ENCODE measurements around the gene TNFRSF1B. TPM values are rescaled to one million over a fixed set of nuclear protein-coding genes. Genes with fewer than 3 reads are reported as not detected.

TNFRSF1B gene
- total and polyA plus RNA-seq, 2 donors (not counting 1 experiment from before 2014, with no cell fraction given), result 24.8 to 27.5 TPM

- no peak for DNase-seq (ENCODE audit: low read depth in 2 of 2)
- H3K9me3 ChIP-seq (ENCODE audit: control insufficient read depth, insufficient read depth, low read depth, low read length), result no peaks in the 10 kb centered on the region
- no peaks in the 10 kb centered on the region for H4K20me1 ChIP-seq (ENCODE audit: control insufficient read depth, extremely low read depth, insufficient read depth, low read length)
- H3K27me3 ChIP-seq (ENCODE audit: control insufficient read depth, insufficient read depth, low read length), result no peaks in the 10 kb centered on the region
- H3K27ac ChIP-seq (ENCODE audit: insufficient read depth, low read length), result no peak overlapping the region
- no peak overlapping the region for H3K4me2 ChIP-seq (ENCODE audit: extremely low read depth, insufficient read depth, low read length)
- no peaks in the 10 kb centered on the region for H3K4me1 ChIP-seq (ENCODE audit: control insufficient read depth, extremely low read depth, insufficient read depth, low read length)
- no peak for TF ChIP-seq EZH2 (IDR thresholded peaks at IDR 0.05; ENCODE audit: low read length, missing control alignments)
- H3K4me3 ChIP-seq (replicated peaks in 1 of 4; ENCODE audit: control extremely low read depth in 1 of 4, insufficient read depth in 1 of 4, low read depth in 3 of 4, low read length in 4 of 4), result no peak overlapping the region
- no peak overlapping the region for H3K9ac ChIP-seq (ENCODE audit: insufficient read depth, low read length)
- H3K36me3 ChIP-seq (ENCODE audit: control insufficient read depth, insufficient read depth, low read length), result peaks cover 10% of the 10 kb centered on the region
- no peaks in the 10 kb centered on the region for H3K79me2 ChIP-seq (ENCODE audit: control insufficient read depth, insufficient read depth, low read length)
- no peak overlapping the region for H2AFZ ChIP-seq (ENCODE audit: low read length)
Observed at GRCh38 chr1:12244585-12244984, 77.8 kb downstream of the TNFRSF1B start.

GRCh38 chr1:12245116-12245515 is 78.3 kb downstream of the TNFRSF1B start:
- peak in 1 of 2 donors; percentile 47 for DNase-seq (ENCODE audit: low read depth in 2 of 2)

GRCh38 chr1:12245733-12246132 is 78.9 kb downstream of the TNFRSF1B start:
- no peak for TF ChIP-seq CTCF (conservative IDR thresholded peaks at IDR 0.05 in 1 of 2, IDR thresholded peaks at IDR 0.05 in 1 of 2; ENCODE audit: low read depth in 1 of 2, low read length in 2 of 2)
- no peak for TF ChIP-seq EZH2 (IDR thresholded peaks at IDR 0.05; ENCODE audit: low read length, missing control alignments)
- Histone ChIP-seq H3K9ac (ENCODE audit: insufficient read depth, low read length) (no peak overlapping the region), H4K20me1 (ENCODE audit: control insufficient read depth, extremely low read depth, insufficient read depth, low read length) (no peaks in the 10 kb centered on the region), H3K79me2 (ENCODE audit: control insufficient read depth, insufficient read depth, low read length) (no peaks in the 10 kb centered on the region), H3K27me3 (ENCODE audit: control insufficient read depth, insufficient read depth, low read length) (no peaks in the 10 kb centered on the region), H3K36me3 (ENCODE audit: control insufficient read depth, insufficient read depth, low read length) (peaks cover 13% of the 10 kb centered on the region), H3K27ac (ENCODE audit: insufficient read depth, low read length) (no peak overlapping the region), H3K4me2 (ENCODE audit: extremely low read depth, insufficient read depth, low read length) (no peak overlapping the region), H3K9me3 (ENCODE audit: control insufficient read depth, insufficient read depth, low read depth, low read length) (no peaks in the 10 kb centered on the region), H3K4me1 (ENCODE audit: control insufficient read depth, extremely low read depth, insufficient read depth, low read length) (no peaks in the 10 kb centered on the region), H3K4me3 (replicated peaks in 1 of 4; ENCODE audit: control extremely low read depth in 1 of 4, insufficient read depth in 1 of 4, low read depth in 3 of 4, low read length in 4 of 4) (no peak overlapping the region), H2AFZ (ENCODE audit: low read length) (no peak overlapping the region)
- DNase-seq (ENCODE audit: low read depth in 2 of 2), result no peak

More at GRCh38 chr1:12245116-12245515, 78.3 kb downstream of the TNFRSF1B start:
- no peak overlapping the region for H3K9ac ChIP-seq (ENCODE audit: insufficient read depth, low read length)
- H4K20me1 ChIP-seq (ENCODE audit: control insufficient read depth, extremely low read depth, insufficient read depth, low read length), result no peaks in the 10 kb centered on the region
- H3K27me3 ChIP-seq (ENCODE audit: control insufficient read depth, insufficient read depth, low read length), result no peaks in the 10 kb centered on the region
- TF ChIP-seq EZH2 (IDR thresholded peaks at IDR 0.05; ENCODE audit: low read length, missing control alignments) (no peak), CTCF (conservative IDR thresholded peaks at IDR 0.05 in 1 of 2, IDR thresholded peaks at IDR 0.05 in 1 of 2; ENCODE audit: low read depth in 1 of 2, low read length in 2 of 2) (no peak)
- no peaks in the 10 kb centered on the region for H3K4me1 ChIP-seq (ENCODE audit: control insufficient read depth, extremely low read depth, insufficient read depth, low read length)
- no peaks in the 10 kb centered on the region for H3K79me2 ChIP-seq (ENCODE audit: control insufficient read depth, insufficient read depth, low read length)
- H2AFZ ChIP-seq (ENCODE audit: low read length), result no peak overlapping the region
- no peaks in the 10 kb centered on the region for H3K9me3 ChIP-seq (ENCODE audit: control insufficient read depth, insufficient read depth, low read depth, low read length)
- no peak overlapping the region for H3K4me2 ChIP-seq (ENCODE audit: extremely low read depth, insufficient read depth, low read length)
- no peak overlapping the region for H3K4me3 ChIP-seq (replicated peaks in 1 of 4; ENCODE audit: control extremely low read depth in 1 of 4, insufficient read depth in 1 of 4, low read depth in 3 of 4, low read length in 4 of 4)
- no peak overlapping the region for H3K27ac ChIP-seq (ENCODE audit: insufficient read depth, low read length)
- peaks cover 13% of the 10 kb centered on the region for H3K36me3 ChIP-seq (ENCODE audit: control insufficient read depth, insufficient read depth, low read length)

All from fibroblast of lung (primary cell).